HepG2 (cell line): Measurements from ENCODE around the gene BPIFA2. TPM values are rescaled to one million over a fixed set of nuclear protein-coding genes. Genes with fewer than 3 reads are reported as not detected.

ENCODE experiments used
- CBX5 ChIP-seq: sonication (generic); formaldehyde crosslinking; IDR thresholded peaks from 2 replicates; pipeline ENCODE4 v1.4.0; 2020; ENCODE audit warnings: missing genetic modification reagents, borderline replicate concordance
- CEBPB ChIP-seq: IDR thresholded peaks from 2 replicates; pipeline ENCODE4 v1.6.1; 2011; ENCODE audit warnings: low read depth, low read length, improper control_type of control experiment, borderline replicate concordance
- CHCHD3 ChIP-seq: sonication (generic); formaldehyde crosslinking; IDR thresholded peaks from 2 replicates; pipeline ENCODE4 v1.8.0; 2022; ENCODE audit warnings: mild to moderate bottlenecking, missing genetic modification reagents, moderate library complexity
- EHMT2 ChIP-seq: fragments of 200-600 bp; sonication (generic); IDR thresholded peaks from 2 replicates; pipeline ENCODE4 v1.7.0; 2017; ENCODE audit warnings: antibody characterized with exemption, low read depth, low read length, borderline replicate concordance
- FOSL1 ChIP-seq: sonication (generic); formaldehyde crosslinking; IDR thresholded peaks from 2 replicates; pipeline ENCODE4 v1.9.0; 2021; ENCODE audit warnings: missing genetic modification reagents, borderline replicate concordance
- GRHL1 ChIP-seq: sonication (generic); formaldehyde crosslinking; conservative IDR thresholded peaks from 2 replicates; pipeline ENCODE4 v1.8.0; 2022; ENCODE audit warnings: missing genetic modification reagents
- HOXD1 ChIP-seq: sonication (generic); formaldehyde crosslinking; IDR thresholded peaks from 2 replicates; pipeline ENCODE4 v1.5.0; 2020; ENCODE audit warnings: missing genetic modification reagents
- KLF15 ChIP-seq: sonication (generic); formaldehyde crosslinking; IDR thresholded peaks from 2 replicates; pipeline ENCODE4 v1.8.1; 2023; ENCODE audit warnings: borderline replicate concordance, mild to moderate bottlenecking, inconsistent platforms, missing genetic modification reagents, mixed read lengths
- MED1 ChIP-seq: sonication (generic); formaldehyde crosslinking; IDR thresholded peaks from 2 replicates; pipeline ENCODE4 v1.4.0; 2020; ENCODE audit warnings: missing genetic modification reagents
- MXI1 ChIP-seq: IDR thresholded peaks from 3 replicates; pipeline ENCODE4 v1.6.1; 2012; ENCODE audit warnings: low read depth, low read length, inconsistent platforms, borderline replicate concordance
- NFYC ChIP-seq: IDR thresholded peaks from 2 replicates; pipeline ENCODE4 v1.6.1; 2016; ENCODE audit warnings: missing genetic modification reagents, missing compliant biosample characterization
- NR1H2 ChIP-seq: sonication (generic); formaldehyde crosslinking; IDR thresholded peaks from 2 replicates; pipeline ENCODE4 v1.8.1; 2022; ENCODE audit warnings: low read depth, missing genetic modification reagents, borderline replicate concordance
- NR2F6 ChIP-seq, 2 experiments: IDR thresholded peaks; 2 replicates each; pipeline ENCODE4 v1.6.1; 2016; ENCODE audit warnings: antibody characterized with exemption in 1 of 2, mild to moderate bottlenecking in 1 of 2
- REL ChIP-seq: sonication (generic); formaldehyde crosslinking; conservative IDR thresholded peaks from 2 replicates; pipeline ENCODE4 v1.8.0; 2022; ENCODE audit warnings: mild to moderate bottlenecking, missing genetic modification reagents, moderate library complexity
- SAP130 ChIP-seq: IDR thresholded peaks from 2 replicates; pipeline ENCODE4 v1.6.1; 2016; ENCODE audit warnings: low read depth
- TOPORS ChIP-seq: sonication (generic); formaldehyde crosslinking; IDR thresholded peaks from 2 replicates; pipeline ENCODE4 v1.8.0; 2023; ENCODE audit warnings: mild to moderate bottlenecking, missing genetic modification reagents
- ZHX1 ChIP-seq: sonication (generic); formaldehyde crosslinking; IDR thresholded peaks from 2 replicates; pipeline ENCODE4 v1.8.1; 2022; ENCODE audit warnings: low read depth, mild to moderate bottlenecking, missing genetic modification reagents
- ZNF232 ChIP-seq: sonication (generic); formaldehyde crosslinking; IDR thresholded peaks from 2 replicates; pipeline ENCODE4 v1.4.0; 2020; ENCODE audit warnings: missing genetic modification reagents, borderline replicate concordance
- ZNF24 ChIP-seq: fragments of 450-650 bp; IDR thresholded peaks from 2 replicates; pipeline ENCODE4 v1.6.1; 2017; ENCODE audit warnings: antibody characterized with exemption, mild to moderate bottlenecking
- ZNF644 ChIP-seq: IDR thresholded peaks from 2 replicates; pipeline ENCODE4 v1.6.1; 2016; ENCODE audit warnings: low read depth
- ZNF713 ChIP-seq: sonication (generic); formaldehyde crosslinking; IDR thresholded peaks from 2 replicates; pipeline ENCODE4 v1.4.0; 2020; ENCODE audit warnings: mild to moderate bottlenecking, missing genetic modification reagents
- polyA plus RNA-seq, 8 experiments: library from polyadenylated mRNA; depleted of rRNA in 3 of 8; stranded (reverse) in 7 of 8; unstranded in 1 of 8; fragments of >200 nt; fragmentation: Illumina TruSeq in 4 of 8; extraction: Trizol in 4 of 8; gene quantifications; 2 replicates each; pipeline versions ENCODE4 v1.2.1 to v1.2.3, GENCODE V29; 2011 to 2016; ENCODE audit warnings: low read depth in 4 of 8, missing spikeins in 1 of 8, mixed read lengths in 1 of 8; ENCODE audit not compliant: insufficient read depth in 1 of 8
- total RNA-seq, 5 experiments: library from RNA; depleted of rRNA; stranded (reverse); fragments of >200 nt; fragmentation: Illumina TruSeq; extraction: Trizol; gene quantifications; 2 replicates each; pipeline ENCODE4 v1.2.3, GENCODE V29; 2016; ENCODE audit warnings: low read depth in 1 of 5
- TF ChIP-seq, protein P1 (sequence below): sonication (generic); IDR thresholded peaks from 2 replicates; pipeline ENCODE4 v1.6.1; 2016; ENCODE audit warnings: low read depth, borderline replicate concordance
- TF ChIP-seq, protein P2 (sequence below): IDR thresholded peaks from 2 replicates; pipeline ENCODE4 v1.6.1; 2016
- TF ChIP-seq, protein P3 (sequence below): fragments of 450-650 bp; IDR thresholded peaks from 2 replicates; pipeline ENCODE4 v1.6.1; 2016

The BPIFA2 gene
- total and polyA plus RNA-seq, 2 of the 13 experiments (the other 11 are each of a cell fraction or from before 2014, with no cell fraction given) = not detected

DNA sequence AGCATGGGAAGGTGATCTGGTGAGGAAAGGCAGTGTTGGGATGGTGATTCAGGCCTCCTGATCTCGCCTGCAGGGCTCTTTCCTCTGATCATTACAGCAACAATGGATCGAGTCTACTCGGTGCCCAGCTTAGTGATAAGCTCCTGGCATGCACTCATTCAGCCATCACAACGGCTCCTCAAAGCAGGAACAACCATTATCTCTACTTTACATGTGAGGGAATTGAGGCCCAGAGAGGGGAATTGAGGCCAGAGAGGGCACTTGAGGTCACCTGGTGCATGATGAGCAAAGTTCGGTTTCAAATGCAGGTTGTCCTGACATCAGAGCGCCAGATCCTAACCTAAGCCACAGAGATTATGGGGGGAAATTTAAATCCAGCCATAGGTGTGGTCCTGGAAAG, 42.0 kb upstream of the BPIFA2 start (continued):
- no peak for TF ChIP-seq TOPORS
- no peak for TF ChIP-seq MXI1
- 0 out of 2 replicates have a peak, but pooled peaks have one; percentile 9 for TF ChIP-seq NR1H2 (CRISPR knock-in tag)
- no peak for TF ChIP-seq CHCHD3 (CRISPR knock-in tag)
- TF ChIP-seq ZHX1 (CRISPR knock-in tag) = no peak
- no peak for TF ChIP-seq ZNF232
- TF ChIP-seq FOSL1 = no peak
- no peak for TF ChIP-seq NFYC
- 0 out of 2 replicates have a peak, but pooled peaks have one; percentile 14 for TF ChIP-seq SAP130 (CRISPR knock-in tag)
- TF ChIP-seq, protein P1, sequence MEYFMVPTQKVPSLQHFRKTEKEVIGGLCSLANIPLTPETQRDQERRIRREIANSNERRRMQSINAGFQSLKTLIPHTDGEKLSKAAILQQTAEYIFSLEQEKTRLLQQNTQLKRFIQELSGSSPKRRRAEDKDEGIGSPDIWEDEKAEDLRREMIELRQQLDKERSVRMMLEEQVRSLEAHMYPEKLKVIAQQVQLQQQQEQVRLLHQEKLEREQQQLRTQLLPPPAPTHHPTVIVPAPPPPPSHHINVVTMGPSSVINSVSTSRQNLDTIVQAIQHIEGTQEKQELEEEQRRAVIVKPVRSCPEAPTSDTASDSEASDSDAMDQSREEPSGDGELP = no peak
- TF ChIP-seq, protein P2, sequence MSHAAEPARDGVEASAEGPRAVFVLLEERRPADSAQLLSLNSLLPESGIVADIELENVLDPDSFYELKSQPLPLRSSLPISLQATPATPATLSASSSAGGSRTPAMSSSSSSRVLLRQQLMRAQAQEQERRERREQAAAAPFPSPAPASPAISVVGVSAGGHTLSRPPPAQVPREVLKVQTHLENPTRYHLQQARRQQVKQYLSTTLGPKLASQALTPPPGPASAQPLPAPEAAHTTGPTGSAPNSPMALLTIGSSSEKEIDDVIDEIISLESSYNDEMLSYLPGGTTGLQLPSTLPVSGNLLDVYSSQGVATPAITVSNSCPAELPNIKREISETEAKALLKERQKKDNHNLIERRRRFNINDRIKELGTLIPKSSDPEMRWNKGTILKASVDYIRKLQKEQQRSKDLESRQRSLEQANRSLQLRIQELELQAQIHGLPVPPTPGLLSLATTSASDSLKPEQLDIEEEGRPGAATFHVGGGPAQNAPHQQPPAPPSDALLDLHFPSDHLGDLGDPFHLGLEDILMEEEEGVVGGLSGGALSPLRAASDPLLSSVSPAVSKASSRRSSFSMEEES (CRISPR knock-in tag) = no peak
- TF ChIP-seq GRHL1 (CRISPR knock-in tag) = no peak
- TF ChIP-seq ZNF713 (CRISPR knock-in tag) = no peak
- no peak for TF ChIP-seq EHMT2
- TF ChIP-seq CEBPB = no peak
- no peak for TF ChIP-seq REL (CRISPR knock-in tag)
- 0 out of 2 replicates have a peak, but pooled peaks have one; percentile 11 for TF ChIP-seq MED1 (CRISPR knock-in tag)
- TF ChIP-seq, protein P3, sequence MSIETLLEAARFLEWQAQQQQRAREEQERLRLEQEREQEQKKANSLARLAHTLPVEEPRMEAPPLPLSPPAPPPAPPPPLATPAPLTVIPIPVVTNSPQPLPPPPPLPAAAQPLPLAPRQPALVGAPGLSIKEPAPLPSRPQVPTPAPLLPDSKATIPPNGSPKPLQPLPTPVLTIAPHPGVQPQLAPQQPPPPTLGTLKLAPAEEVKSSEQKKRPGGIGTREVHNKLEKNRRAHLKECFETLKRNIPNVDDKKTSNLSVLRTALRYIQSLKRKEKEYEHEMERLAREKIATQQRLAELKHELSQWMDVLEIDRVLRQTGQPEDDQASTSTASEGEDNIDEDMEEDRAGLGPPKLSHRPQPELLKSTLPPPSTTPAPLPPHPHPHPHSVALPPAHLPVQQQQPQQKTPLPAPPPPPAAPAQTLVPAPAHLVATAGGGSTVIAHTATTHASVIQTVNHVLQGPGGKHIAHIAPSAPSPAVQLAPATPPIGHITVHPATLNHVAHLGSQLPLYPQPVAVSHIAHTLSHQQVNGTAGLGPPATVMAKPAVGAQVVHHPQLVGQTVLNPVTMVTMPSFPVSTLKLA = no peak
- no peak for TF ChIP-seq HOXD1
- no peak for TF ChIP-seq ZNF644 (CRISPR knock-in tag)
- no peak for TF ChIP-seq ZNF24
- TF ChIP-seq KLF15 (CRISPR knock-in tag) = no peak
- TF ChIP-seq NR2F6 (IDR thresholded peaks at IDR 0.05) = no peak
- peak; percentile 47; the same call in 1 of the 2 replicates for TF ChIP-seq NR2F6 (CRISPR knock-in tag; IDR thresholded peaks at IDR 0.05)
- TF ChIP-seq CBX5 = no peak; the same call in 1 of the 2 replicates
